Caco-2 (cell line): ENCODE measurements around the gene MAPK4. TPM values are rescaled to one million over a fixed set of nuclear protein-coding genes. Genes with fewer than 3 reads are reported as not detected.
"Not testable (repeated sequence)": the region's sequence is repeated elsewhere in the genome, so short reads cannot be mapped to it uniquely, and the experiment has no call there.

Experiments
- BruUV-seq: library from RNA; stranded (reverse); fragments of 400-500 nt; replicated peaks from 2 replicates; lab custom pipeline; 2021; lab: Mats Ljungman, UMichigan
- CTCF ChIA-PET: fragments of 300-600 bp; sonication (Branson Sonifier 250); formaldehyde crosslinking; loops from one replicate; lab custom pipeline; 2022; ENCODE audit warnings: antibody characterized with exemption; lab: Charles Lee
- POLR2A ChIA-PET: fragments of 300-600 bp; sonication (Branson Sonifier 250); formaldehyde crosslinking; loops from one replicate; lab custom pipeline; 2022; ENCODE audit warnings: antibody characterized with exemption; lab: Charles Lee
- DNase-seq, 2 experiments: peaks; one replicate each; pipeline versions ENCODE4 v3.0.0 to v3.0.0-alpha.2; 2020 to 2022
- H3K27me3 ChIP-seq: replicated peaks from 2 replicates; pipeline ENCODE4 v1.6.0; 2011; ENCODE audit warnings: low read length; ENCODE audit not compliant: control insufficient read depth, insufficient read depth
- H3K36me3 ChIP-seq: 2 replicates; pipeline ENCODE4 v1.5.1; 2011; ENCODE audit warnings: low read length; ENCODE audit not compliant: control insufficient read depth, insufficient read depth
- H3K4me1 ChIP-seq: fragments of 250-450 bp; sonication (Bioruptor Pico); 2 replicates; pipeline ENCODE4 v1.5.1; 2020; ENCODE audit warnings: mild to moderate bottlenecking
- H3K4me3 ChIP-seq: 2 replicates; pipeline ENCODE4 v1.5.1; 2011; ENCODE audit warnings: low read depth, mild to moderate bottlenecking, control low read depth, low read length
- H3K9me3 ChIP-seq: fragments of 250-450 bp; sonication (Bioruptor Pico); 2 replicates; pipeline ENCODE4 v1.5.1; 2020; ENCODE audit warnings: mild to moderate bottlenecking, moderate library complexity
- H3K27ac Mint-ChIP-seq: one replicate; pipeline ENCODE4 v1.8.0; 2022; ENCODE audit warnings: mixed read lengths; ENCODE audit not compliant: unreplicated experiment
- H3K27me3 Mint-ChIP-seq: one replicate; pipeline ENCODE4 v1.8.0; 2022; ENCODE audit warnings: mixed read lengths; ENCODE audit not compliant: insufficient read depth, unreplicated experiment
- H3K36me3 Mint-ChIP-seq: one replicate; pipeline ENCODE4 v1.8.0; 2022; ENCODE audit warnings: mild to moderate bottlenecking, mixed read lengths; ENCODE audit not compliant: insufficient read depth, unreplicated experiment
- H3K4me1 Mint-ChIP-seq: one replicate; pipeline ENCODE4 v1.8.0; 2022; ENCODE audit warnings: low read depth, mixed read lengths; ENCODE audit not compliant: unreplicated experiment
- H3K4me3 Mint-ChIP-seq: one replicate; pipeline ENCODE4 v1.8.0; 2022; ENCODE audit warnings: mild to moderate bottlenecking, moderate library complexity, mixed read lengths; ENCODE audit not compliant: unreplicated experiment
- H3K9me3 Mint-ChIP-seq: one replicate; pipeline ENCODE4 v1.8.0; 2022; ENCODE audit warnings: mixed read lengths; ENCODE audit not compliant: unreplicated experiment
- intact Hi-C: fragments of 100-400 bp; cut with micrococcal nuclease; formaldehyde crosslinking; loops from one replicate; pipeline ENCODE4 v1.10.0; 2022; ENCODE audit not compliant: unreplicated experiment
- total RNA-seq: library from RNA; stranded (reverse); gene quantifications from 2 replicates; pipeline ENCODE4 v1.2.3, GENCODE V29; 2022
- TF ChIP-seq, protein P1 (sequence below), 2 experiments: fragments of 200-600 bp in 1 of 2; IDR thresholded peaks; 1 replicate in 1 of 2; 2 replicates in 1 of 2; pipeline versions ENCODE4 v1.5.1 to v1.8.0; 2011 to 2022; ENCODE audit warnings: antibody characterized with exemption in 1 of 2, control low read depth in 1 of 2, inconsistent platforms in 1 of 2, low read depth in 1 of 2, low read length in 1 of 2, mild to moderate bottlenecking in 1 of 2, moderate library complexity in 1 of 2; ENCODE audit not compliant: insufficient read depth in 1 of 2, severe bottlenecking in 1 of 2, unreplicated experiment in 1 of 2

MAPK4 gene
- total RNA-seq, 1 experiment from 2014 or later = 0.88 TPM

GRCh38 chr18:50706199-50706598 lies 146.3 kb downstream of the MAPK4 start:
- intact Hi-C loops = no loop called here
- CTCF ChIA-PET = no interaction called here
- POLR2A ChIA-PET = no interaction called here

DNA sequence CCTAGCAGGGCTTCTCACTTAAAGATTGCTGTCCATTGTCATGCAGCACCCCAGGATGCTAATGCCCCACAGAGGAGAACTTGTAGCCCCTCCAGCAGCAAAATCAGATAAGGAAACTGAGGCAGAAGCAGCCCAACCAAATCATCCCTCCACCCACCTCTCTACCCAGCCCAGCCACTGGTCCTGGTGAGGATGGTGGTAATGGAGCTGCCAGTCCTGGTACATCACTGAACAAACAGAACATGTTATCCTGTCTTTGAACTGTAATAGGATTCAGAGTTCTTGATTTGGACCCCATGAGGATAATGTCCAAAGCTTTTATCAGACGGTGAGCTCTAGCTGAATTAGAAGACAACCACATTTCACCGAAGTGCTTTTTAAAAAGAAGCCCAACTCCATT lies 146.8 kb downstream of the MAPK4 start:
- no peaks in the 10 kb centered on the region for H3K36me3 Mint-ChIP-seq
- Histone ChIP-seq H3K4me1 (no peaks in the 10 kb centered on the region), H3K9me3 (no peaks in the 10 kb centered on the region), H3K4me3 (no peak overlapping the region), H3K36me3 (no peaks in the 10 kb centered on the region), H3K27me3 (no peaks in the 10 kb centered on the region)
- ChIA-PET CTCF (no interaction called here), POLR2A (no interaction called here)
- TF ChIP-seq, protein P1, sequence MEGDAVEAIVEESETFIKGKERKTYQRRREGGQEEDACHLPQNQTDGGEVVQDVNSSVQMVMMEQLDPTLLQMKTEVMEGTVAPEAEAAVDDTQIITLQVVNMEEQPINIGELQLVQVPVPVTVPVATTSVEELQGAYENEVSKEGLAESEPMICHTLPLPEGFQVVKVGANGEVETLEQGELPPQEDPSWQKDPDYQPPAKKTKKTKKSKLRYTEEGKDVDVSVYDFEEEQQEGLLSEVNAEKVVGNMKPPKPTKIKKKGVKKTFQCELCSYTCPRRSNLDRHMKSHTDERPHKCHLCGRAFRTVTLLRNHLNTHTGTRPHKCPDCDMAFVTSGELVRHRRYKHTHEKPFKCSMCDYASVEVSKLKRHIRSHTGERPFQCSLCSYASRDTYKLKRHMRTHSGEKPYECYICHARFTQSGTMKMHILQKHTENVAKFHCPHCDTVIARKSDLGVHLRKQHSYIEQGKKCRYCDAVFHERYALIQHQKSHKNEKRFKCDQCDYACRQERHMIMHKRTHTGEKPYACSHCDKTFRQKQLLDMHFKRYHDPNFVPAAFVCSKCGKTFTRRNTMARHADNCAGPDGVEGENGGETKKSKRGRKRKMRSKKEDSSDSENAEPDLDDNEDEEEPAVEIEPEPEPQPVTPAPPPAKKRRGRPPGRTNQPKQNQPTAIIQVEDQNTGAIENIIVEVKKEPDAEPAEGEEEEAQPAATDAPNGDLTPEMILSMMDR (IDR thresholded peaks at IDR 0.05; ENCODE audit: insufficient read depth in 1 of 2, low read depth in 1 of 2, low read length in 1 of 2, severe bottlenecking in 1 of 2, unreplicated experiment in 1 of 2) = no peak
- no peak for DNase-seq
- no peaks in the 10 kb centered on the region for H3K27me3 Mint-ChIP-seq
- no peak overlapping the region for H3K4me3 Mint-ChIP-seq
- no TSS peak for BruUV-seq
- peaks cover 7% of the 10 kb centered on the region for H3K4me1 Mint-ChIP-seq
- no peaks in the 10 kb centered on the region for H3K9me3 Mint-ChIP-seq
- H3K27ac Mint-ChIP-seq = no peak overlapping the region
- intact Hi-C loops = no loop called here

More at GRCh38 chr18:50706199-50706598, 146.3 kb downstream of the MAPK4 start:
- H3K27ac Mint-ChIP-seq = no peak overlapping the region
- Histone ChIP-seq H3K9me3 (no peaks in the 10 kb centered on the region), H3K27me3 (no peaks in the 10 kb centered on the region), H3K4me1 (no peaks in the 10 kb centered on the region), H3K36me3 (no peaks in the 10 kb centered on the region), H3K4me3 (no peak overlapping the region)
- no peaks in the 10 kb centered on the region for H3K27me3 Mint-ChIP-seq
- H3K4me3 Mint-ChIP-seq = no peak overlapping the region
- no peaks in the 10 kb centered on the region for H3K36me3 Mint-ChIP-seq
- no peak for DNase-seq
- TF ChIP-seq, protein P1 (IDR thresholded peaks at IDR 0.05; ENCODE audit: insufficient read depth in 1 of 2, low read depth in 1 of 2, low read length in 1 of 2, severe bottlenecking in 1 of 2, unreplicated experiment in 1 of 2) = no peak
- no TSS peak for BruUV-seq
- peaks cover 7% of the 10 kb centered on the region for H3K4me1 Mint-ChIP-seq
- H3K9me3 Mint-ChIP-seq = no peaks in the 10 kb centered on the region

DNA sequence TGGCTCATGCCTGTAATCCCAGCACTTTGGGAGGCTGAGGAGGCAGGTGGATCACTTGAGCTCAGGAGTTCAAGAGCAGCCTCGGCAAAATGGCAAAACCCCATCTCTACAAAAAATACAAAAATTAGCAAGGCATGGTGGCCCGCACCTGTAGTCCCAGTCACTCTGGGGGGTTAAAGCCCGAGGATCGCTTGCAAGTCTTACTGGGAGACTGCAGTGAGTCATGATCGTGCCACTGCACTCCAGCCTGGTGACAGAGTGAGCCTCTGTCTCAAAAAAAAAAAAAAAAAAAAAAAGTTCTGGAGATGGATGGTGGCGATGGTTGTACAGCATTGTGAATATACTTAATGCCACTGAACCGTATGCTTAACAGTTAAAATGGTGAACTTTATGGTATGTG lies 147.4 kb downstream of the MAPK4 start:
- H3K4me3 Mint-ChIP-seq, H3K27me3 Mint-ChIP-seq, BruUV-seq, intact Hi-C loops, POLR2A ChIA-PET, H3K36me3 Mint-ChIP-seq, H3K36me3 ChIP-seq, H3K4me1 ChIP-seq, H3K9me3 ChIP-seq, H3K27me3 ChIP-seq, H3K4me1 Mint-ChIP-seq, CTCF ChIA-PET, H3K27ac Mint-ChIP-seq, DNase-seq, H3K9me3 Mint-ChIP-seq, H3K4me3 ChIP-seq: not testable (repeated sequence)
